GM12878 (cell line): ENCODE results near the gene ADCY2. TPM values are rescaled to one million over a fixed set of nuclear protein-coding genes. Genes with fewer than 3 reads are reported as not detected.

Experiments used
- ATAC-seq: fragments of 200-7000 bp; cut with Tn5 transposase; 3 replicates; pipeline ENCODE4 v1.9.1; 2020; ENCODE audit warnings: mild to moderate bottlenecking, moderate library complexity
- BruUV-seq: library from RNA; stranded (reverse); fragments of 400-500 nt; replicated peaks from 2 replicates; lab custom pipeline; 2021; lab: Mats Ljungman, UMichigan
- CTCF ChIA-PET: fragments of 300-600 bp; sonication (Branson Sonifier 250); formaldehyde crosslinking; extraction: SDS; loops from one replicate; lab custom pipeline; 2021; ENCODE audit warnings: inconsistent platforms; lab: Yijun Ruan, JAX
- POLR2A ChIA-PET: fragments of 350-600 bp; formaldehyde crosslinking; extraction: SDS; loops from one replicate; lab custom pipeline; 2021; ENCODE audit warnings: inconsistent platforms; lab: Charles Lee
- RAD21 ChIA-PET: fragments of 300-600 bp; sonication (Branson Sonifier 250); formaldehyde crosslinking; loops from one replicate; lab custom pipeline; 2023; ENCODE audit warnings: antibody characterized with exemption; ENCODE audit not compliant: unreplicated experiment; lab: Charles Lee
- SMC1A ChIA-PET: fragments of 300-600 bp; sonication (Branson Sonifier 250); formaldehyde crosslinking; loops from one replicate; lab custom pipeline; 2023; ENCODE audit not compliant: unreplicated experiment, uncharacterized antibody; lab: Charles Lee
- DNase-seq: peaks from one replicate; pipeline ENCODE4 v3.0.0-alpha.2; 2011; ENCODE audit warnings: low read depth, low spot score
- FAIRE-seq: peaks from 3 replicates; lab custom pipeline; 2011; peaks lifted over from hg19 to GRCh38; lab: Jason Lieb, UNC
- H2AFZ ChIP-seq: 2 replicates; pipeline ENCODE4 v1.6.0; 2011; ENCODE audit warnings: low read depth, low read length, control low read depth; ENCODE audit not compliant: control insufficient read depth
- H3K27ac ChIP-seq: 2 replicates; pipeline ENCODE4 v1.5.1; 2011; ENCODE audit warnings: control low read depth; ENCODE audit not compliant: control insufficient read depth, insufficient read depth
- H3K27me3 ChIP-seq, 2 experiments: replicated peaks in 1 of 2; 2 replicates each; pipeline versions ENCODE4 v1.6.0 to v1.6.1; 2011; ENCODE audit warnings: low read length in 1 of 2; ENCODE audit not compliant: control insufficient read depth in 2 of 2, insufficient read depth in 2 of 2
- H3K36me3 ChIP-seq, 2 experiments: 2 replicates each; pipeline ENCODE4 v1.5.1; 2011; ENCODE audit warnings: low read length in 1 of 2; ENCODE audit not compliant: control insufficient read depth in 2 of 2, insufficient read depth in 2 of 2
- H3K4me1 ChIP-seq: 2 replicates; pipeline ENCODE4 v1.6.1; 2011; ENCODE audit warnings: mild to moderate bottlenecking, low read length, moderate library complexity, mixed read lengths; ENCODE audit not compliant: control insufficient read depth, insufficient read depth
- H3K4me2 ChIP-seq: 2 replicates; pipeline ENCODE4 v1.6.0; 2011; ENCODE audit warnings: control low read depth; ENCODE audit not compliant: control insufficient read depth, insufficient read depth
- H3K4me3 ChIP-seq: fragments of 200-600 bp; sonication (generic); 2 replicates; pipeline ENCODE4 v1.5.1; 2016
- H3K79me2 ChIP-seq: 2 replicates; pipeline ENCODE4 v1.6.0; 2011; ENCODE audit warnings: low read length; ENCODE audit not compliant: control insufficient read depth, insufficient read depth
- H3K9ac ChIP-seq: 2 replicates; pipeline ENCODE4 v1.8.0; 2011; ENCODE audit warnings: low read length, control low read depth, mixed read lengths; ENCODE audit not compliant: control insufficient read depth, insufficient read depth
- H3K9me3 ChIP-seq: replicated peaks from 3 replicates; pipeline ENCODE4 v1.5.1; 2011; ENCODE audit warnings: mild to moderate bottlenecking, low read length; ENCODE audit not compliant: control insufficient read depth, insufficient read depth
- H4K20me1 ChIP-seq: 2 replicates; pipeline ENCODE4 v1.6.0; 2011; ENCODE audit not compliant: control insufficient read depth, insufficient read depth
- CBX5 ChIP-seq: sonication (generic); IDR thresholded peaks from 2 replicates; pipeline ENCODE4 v1.6.1; 2016; ENCODE audit warnings: low read depth, moderate library complexity, mild to moderate bottlenecking, inconsistent platforms
- CHD1 ChIP-seq: IDR thresholded peaks from 2 replicates; pipeline ENCODE4 v1.6.1; 2012; ENCODE audit warnings: low read depth, low read length, improper control_type of control experiment
- CHD4 ChIP-seq: fragments of 200-600 bp; sonication (generic); IDR thresholded peaks from 2 replicates; pipeline ENCODE4 v1.6.1; 2016; ENCODE audit warnings: mild to moderate bottlenecking
- HDAC6 ChIP-seq: fragments of 200-600 bp; sonication (generic); IDR thresholded peaks from one replicate; pipeline ENCODE4 v1.8.0; 2017; ENCODE audit warnings: antibody characterized with exemption; ENCODE audit not compliant: unreplicated experiment
- HDGF ChIP-seq: fragments of 450-650 bp; IDR thresholded peaks from 2 replicates; pipeline ENCODE4 v1.6.1; 2016; ENCODE audit warnings: antibody characterized with exemption
- IRF5 ChIP-seq: fragments of 450-650 bp; IDR thresholded peaks from 2 replicates; pipeline ENCODE4 v1.6.1; 2017; ENCODE audit warnings: borderline replicate concordance
- JUNB ChIP-seq: IDR thresholded peaks from 2 replicates; pipeline ENCODE4 v1.6.1; 2016; ENCODE audit warnings: antibody characterized with exemption, mild to moderate bottlenecking
- KAT2A ChIP-seq: conservative IDR thresholded peaks from 2 replicates; pipeline ENCODE4 v1.6.1; 2011; ENCODE audit warnings: low read depth, low read length; ENCODE audit not compliant: control insufficient read depth
- POLR2AphosphoS5 ChIP-seq: IDR thresholded peaks from 2 replicates; pipeline ENCODE4 v1.6.1; 2011; ENCODE audit warnings: mild to moderate bottlenecking, low read length, inconsistent platforms
- POU2F2 ChIP-seq: IDR thresholded peaks from 3 replicates; pipeline ENCODE4 v1.6.1; 2011; ENCODE audit warnings: low read depth, mild to moderate bottlenecking, low read length, borderline replicate concordance
- RAD21 ChIP-seq: IDR thresholded peaks from 2 replicates; pipeline ENCODE4 v1.6.1; 2011; ENCODE audit warnings: mild to moderate bottlenecking, low read depth, low read length, moderate library complexity; ENCODE audit not compliant: insufficient read depth
- RAD51 ChIP-seq: fragments of 450-650 bp; IDR thresholded peaks from 2 replicates; pipeline ENCODE4 v1.6.1; 2016; ENCODE audit warnings: moderate library complexity, mild to moderate bottlenecking, inconsistent platforms
- RB1 ChIP-seq: fragments of 450-650 bp; formaldehyde crosslinking; IDR thresholded peaks from 2 replicates; pipeline ENCODE4 v1.6.1; 2017; ENCODE audit warnings: mild to moderate bottlenecking, borderline replicate concordance
- RUNX3 ChIP-seq: IDR thresholded peaks from 2 replicates; pipeline ENCODE4 v1.6.1; 2012; ENCODE audit warnings: low read length, inconsistent platforms
- ZBED1 ChIP-seq: IDR thresholded peaks from 2 replicates; pipeline ENCODE4 v1.6.1; 2016; ENCODE audit warnings: borderline replicate concordance
- ZZZ3 ChIP-seq: IDR thresholded peaks from 2 replicates; pipeline ENCODE4 v1.6.1; 2011; ENCODE audit warnings: low read depth; ENCODE audit not compliant: control insufficient read depth, insufficient read length
- WGBS: methylation state at CpG from one replicate; pipeline ENCODE4 v1.1.6; 2016; ENCODE audit warnings: low lambda C conversion rate; ENCODE audit not compliant: insufficient replicate concordance, insufficient coverage; ENCODE audit errors: missing lambda C conversion rate; 5-methylcytosine and 5-hydroxymethylcytosine counted together
- in situ Hi-C: fragments of 300-500 bp; cut with MboI; formaldehyde crosslinking; loops from 9 replicates; pipeline ENCODE4 v1.14.3; 2018; ENCODE audit warnings: mixed read lengths
- intact Hi-C: fragments of 100-400 bp; cut with micrococcal nuclease; formaldehyde crosslinking; loops from one replicate; pipeline ENCODE4 v1.14.2; 2022; ENCODE audit not compliant: unreplicated experiment
- polyA plus RNA-seq, 11 experiments: library from polyadenylated mRNA; depleted of rRNA in 4 of 11; unstranded in 6 of 11; stranded (reverse) in 5 of 11; fragments of >200 nt; fragmentation: Nextera tagmentation in 4 of 11; fragmentation: Illumina TruSeq in 1 of 11; extraction: Ambion mirVana in 4 of 11; extraction: Trizol in 1 of 11; gene quantifications; 1 replicate in 1 of 11; 2 replicates in 10 of 11; pipeline versions ENCODE4 v1.2.1 to v1.2.3, GENCODE V29; 2011 to 2016; ENCODE audit warnings: inconsistent platforms in 2 of 11, missing spikeins in 2 of 11, low read depth in 1 of 11
- total RNA-seq, 4 experiments: library from RNA; depleted of rRNA in 3 of 4; stranded (reverse); fragments of >200 nt in 3 of 4; fragmentation: Illumina TruSeq in 1 of 4; extraction: Trizol in 1 of 4; gene quantifications; 2 replicates each; pipeline versions ENCODE4 v1.2.1 to v1.2.3, GENCODE V29; 2013 to 2021
- TF ChIP-seq, protein P1 (sequence below): fragments of 150-350 bp; IDR thresholded peaks from 2 replicates; pipeline ENCODE4 v1.6.1; 2014; ENCODE audit warnings: mild to moderate bottlenecking, low read depth, low read length
- TF ChIP-seq, protein P2 (sequence below): IDR thresholded peaks from 2 replicates; pipeline ENCODE4 v1.6.1; 2011; ENCODE audit warnings: low read depth, mild to moderate bottlenecking, low read length, moderate library complexity, borderline replicate concordance; ENCODE audit errors: extremely low read depth
- TF ChIP-seq, protein P3 (sequence below): IDR thresholded peaks from 2 replicates; pipeline ENCODE4 v1.6.1; 2012; ENCODE audit warnings: low read depth, low read length, improper control_type of control experiment

The ADCY2 gene
- total and polyA plus RNA-seq, 10 of the 15 experiments (the other 5 are each of a cell fraction or from before 2014, with no cell fraction given), result 0.07 to 0.26 TPM; not detected in 8

DNA sequence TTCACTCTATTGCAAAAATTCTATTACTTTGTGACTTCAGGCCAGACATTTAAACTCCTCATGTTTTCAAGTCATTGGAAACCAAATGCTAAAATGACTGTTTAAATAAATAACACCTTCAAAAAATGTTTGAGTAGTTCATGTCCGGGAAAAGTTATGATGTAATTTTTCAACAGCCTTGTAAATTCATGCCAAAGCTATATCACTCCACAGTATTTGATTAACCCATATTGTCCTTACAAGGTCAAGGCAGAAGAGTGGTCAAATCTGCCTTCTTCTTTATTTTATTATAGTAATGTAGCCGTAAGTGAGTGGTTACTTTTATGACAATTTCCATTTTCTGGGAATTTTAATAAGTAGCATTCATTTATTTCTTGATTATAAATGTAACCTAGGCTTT, 72.8 kb downstream of the ADCY2 start:
- Histone ChIP-seq H3K36me3 (no peaks in the 10 kb centered on the region), H3K27ac (no peak overlapping the region), H3K4me3 (no peak overlapping the region), H3K79me2 (no peaks in the 10 kb centered on the region), H2AFZ (no peak overlapping the region), H4K20me1 (no peaks in the 10 kb centered on the region), H3K9me3 (no peaks in the 10 kb centered on the region), H3K9ac (no peak overlapping the region), H3K4me2 (no peak overlapping the region), H3K27me3 (no peaks in the 10 kb centered on the region), H3K4me1 (no peaks in the 10 kb centered on the region)
- ATAC-seq (no peak), FAIRE-seq (no peak), DNase-seq (no peak)
- 21% methylated on average over 2 of the region's 2 CpGs for WGBS
- SMC1A ChIA-PET, result no interaction called here
- CTCF ChIA-PET, result no interaction called here
- RAD21 ChIA-PET, result no interaction called here
- BruUV-seq, result no TSS peak
- intact Hi-C loops (no loop called here), in situ Hi-C loops (no loop called here)
- POLR2A ChIA-PET, result no interaction called here
- no peak for TF ChIP-seq POU2F2
- TF ChIP-seq, protein P1, sequence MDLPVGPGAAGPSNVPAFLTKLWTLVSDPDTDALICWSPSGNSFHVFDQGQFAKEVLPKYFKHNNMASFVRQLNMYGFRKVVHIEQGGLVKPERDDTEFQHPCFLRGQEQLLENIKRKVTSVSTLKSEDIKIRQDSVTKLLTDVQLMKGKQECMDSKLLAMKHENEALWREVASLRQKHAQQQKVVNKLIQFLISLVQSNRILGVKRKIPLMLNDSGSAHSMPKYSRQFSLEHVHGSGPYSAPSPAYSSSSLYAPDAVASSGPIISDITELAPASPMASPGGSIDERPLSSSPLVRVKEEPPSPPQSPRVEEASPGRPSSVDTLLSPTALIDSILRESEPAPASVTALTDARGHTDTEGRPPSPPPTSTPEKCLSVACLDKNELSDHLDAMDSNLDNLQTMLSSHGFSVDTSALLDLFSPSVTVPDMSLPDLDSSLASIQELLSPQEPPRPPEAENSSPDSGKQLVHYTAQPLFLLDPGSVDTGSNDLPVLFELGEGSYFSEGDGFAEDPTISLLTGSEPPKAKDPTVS, result no peak
- TF ChIP-seq CHD4, result no peak
- TF ChIP-seq, protein P2, sequence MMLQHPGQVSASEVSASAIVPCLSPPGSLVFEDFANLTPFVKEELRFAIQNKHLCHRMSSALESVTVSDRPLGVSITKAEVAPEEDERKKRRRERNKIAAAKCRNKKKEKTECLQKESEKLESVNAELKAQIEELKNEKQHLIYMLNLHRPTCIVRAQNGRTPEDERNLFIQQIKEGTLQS, result no peak
- no peak for TF ChIP-seq RAD51
- no peak for TF ChIP-seq ZBED1
- TF ChIP-seq CHD1, result no peak
- TF ChIP-seq JUNB, result no peak
- no peak for TF ChIP-seq KAT2A
- TF ChIP-seq HDAC6, result no peak
- TF ChIP-seq, protein P3, sequence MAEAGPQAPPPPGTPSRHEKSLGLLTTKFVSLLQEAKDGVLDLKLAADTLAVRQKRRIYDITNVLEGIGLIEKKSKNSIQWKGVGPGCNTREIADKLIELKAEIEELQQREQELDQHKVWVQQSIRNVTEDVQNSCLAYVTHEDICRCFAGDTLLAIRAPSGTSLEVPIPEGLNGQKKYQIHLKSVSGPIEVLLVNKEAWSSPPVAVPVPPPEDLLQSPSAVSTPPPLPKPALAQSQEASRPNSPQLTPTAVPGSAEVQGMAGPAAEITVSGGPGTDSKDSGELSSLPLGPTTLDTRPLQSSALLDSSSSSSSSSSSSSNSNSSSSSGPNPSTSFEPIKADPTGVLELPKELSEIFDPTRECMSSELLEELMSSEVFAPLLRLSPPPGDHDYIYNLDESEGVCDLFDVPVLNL, result no peak
- no peak for TF ChIP-seq RB1
- no peak for TF ChIP-seq CBX5
- TF ChIP-seq POLR2AphosphoS5, result no peak
- no peak for TF ChIP-seq HDGF
- no peak for TF ChIP-seq IRF5
- no peak for TF ChIP-seq RUNX3
- TF ChIP-seq RAD21, result no peak
- TF ChIP-seq ZZZ3, result no peak
